HCT116 (cell line): Measurements from ENCODE around the gene TRIM50. TPM values are rescaled to one million over a fixed set of nuclear protein-coding genes. Genes with fewer than 3 reads are reported as not detected.
"Not testable (repeated sequence)": the region's sequence is repeated elsewhere in the genome, so short reads cannot be mapped to it uniquely, and the experiment has no call there.

Experiments used
- ATAC-seq: fragments of 200-7000 bp; cut with Tn5 transposase; 2 replicates; pipeline ENCODE4 v1.9.1; 2020; ENCODE audit warnings: mild to moderate bottlenecking, moderate library complexity
- BruUV-seq: library from RNA; stranded (reverse); fragments of 400-500 nt; replicated peaks from 2 replicates; lab custom pipeline; 2021; lab: Mats Ljungman, UMichigan
- CTCF ChIA-PET: fragments of 300-600 bp; sonication (Branson Sonifier 250); formaldehyde crosslinking; loops from one replicate; lab custom pipeline; 2021; ENCODE audit warnings: antibody characterized with exemption; lab: Charles Lee
- POLR2A ChIA-PET: fragments of 300-600, 350-600 bp; sonication (Branson Sonifier 250); formaldehyde crosslinking; loops from one replicate; lab custom pipeline; 2021; ENCODE audit warnings: antibody characterized with exemption; lab: Charles Lee
- RAD21 ChIA-PET, 2 experiments: fragments of 300-600 bp; sonication (Branson Sonifier 250); formaldehyde crosslinking; loops; one replicate each; lab custom pipeline; 2023; ENCODE audit warnings: low total read pairs in 2 of 2; ENCODE audit not compliant: uncharacterized antibody in 2 of 2, unreplicated experiment in 2 of 2, low non-redundant PET in 1 of 2; lab: Charles Lee
- DNase-seq: peaks from one replicate; pipeline ENCODE4 v3.0.0-alpha.2; 2010; ENCODE audit warnings: low read depth, low spot score
- H2AFZ ChIP-seq: fragments of 200-600 bp; shearing (Covaris generic), sonication (generic); 2 replicates; pipeline ENCODE4 v1.6.1; 2017; ENCODE audit warnings: low read depth, mixed run types, mixed read lengths, antibody characterized with exemption, low read length; ENCODE audit not compliant: poor library complexity, severe bottlenecking
- H3K27ac ChIP-seq: 2 replicates; pipeline ENCODE4 v1.5.1; 2012; ENCODE audit warnings: low read depth, low read length
- H3K27me3 ChIP-seq: fragments of 200-600 bp; sonication (generic); 2 replicates; pipeline ENCODE4 v1.6.1; 2016; ENCODE audit warnings: mixed run types, low read length, mixed read lengths; ENCODE audit not compliant: insufficient read depth
- H3K36me3 ChIP-seq, 2 experiments: fragments of 200-500 bp in 1 of 2; fragments of 200-600 bp in 1 of 2; sonication (Bioruptor generic) in 1 of 2; sonication (generic) in 1 of 2; 2 replicates each; pipeline versions ENCODE4 v1.5.1 to v1.6.1; 2014 to 2016; ENCODE audit warnings: low read length in 2 of 2, inconsistent platforms in 1 of 2, mixed read lengths in 1 of 2, mixed run types in 1 of 2; ENCODE audit not compliant: insufficient read depth in 2 of 2, control insufficient read depth in 1 of 2
- H3K4me1 ChIP-seq, 2 experiments: fragments of 200-600 bp in 1 of 2; sonication (generic) in 1 of 2; 2 replicates each; pipeline versions ENCODE4 v1.5.1 to v1.6.1; 2012 to 2017; ENCODE audit warnings: low read length in 2 of 2, inconsistent platforms in 1 of 2, mild to moderate bottlenecking in 1 of 2, mixed read lengths in 1 of 2, mixed run types in 1 of 2, moderate library complexity in 1 of 2; ENCODE audit not compliant: insufficient read depth in 2 of 2, control insufficient read depth in 1 of 2
- H3K4me2 ChIP-seq: fragments of 200-600 bp; sonication (generic); 2 replicates; pipeline ENCODE4 v1.6.1; 2017; ENCODE audit warnings: mixed run types, low read length, mixed read lengths
- H3K4me3 ChIP-seq, 2 experiments: fragments of 200-600 bp in 1 of 2; sonication (generic) in 1 of 2; replicated peaks in 1 of 2; 2 replicates each; pipeline ENCODE4 v1.5.1; 2011 to 2016; ENCODE audit warnings: low read length in 2 of 2, control low read depth in 1 of 2, low read depth in 1 of 2, mild to moderate bottlenecking in 1 of 2, mixed read lengths in 1 of 2, mixed run types in 1 of 2
- H3K79me2 ChIP-seq: fragments of 200-600 bp; sonication (generic); 2 replicates; pipeline ENCODE4 v1.6.1; 2017; ENCODE audit warnings: mild to moderate bottlenecking, mixed run types, low read length, moderate library complexity, mixed read lengths; ENCODE audit not compliant: insufficient read depth
- H3K9ac ChIP-seq: fragments of 200-600 bp; sonication (generic); 2 replicates; pipeline ENCODE4 v1.6.1; 2016; ENCODE audit warnings: low read length, mixed read lengths
- H3K9me2 ChIP-seq: fragments of 200-600 bp; sonication (generic), shearing (Covaris generic); 2 replicates; pipeline ENCODE4 v1.6.1; 2017; ENCODE audit warnings: mixed run types, mild to moderate bottlenecking, moderate library complexity; ENCODE audit not compliant: insufficient read depth
- H3K9me3 ChIP-seq, 2 experiments: fragments of 200-500 bp in 1 of 2; fragments of 200-600 bp in 1 of 2; sonication (Bioruptor generic) in 1 of 2; sonication (generic) in 1 of 2; 2 replicates each; pipeline ENCODE4 v1.6.1; 2014 to 2017; ENCODE audit warnings: low read length in 2 of 2, mixed read lengths in 2 of 2, inconsistent platforms in 1 of 2, low read depth in 1 of 2, mild to moderate bottlenecking in 1 of 2, mixed run types in 1 of 2, moderate library complexity in 1 of 2; ENCODE audit not compliant: control insufficient read depth in 1 of 2, insufficient read depth in 1 of 2
- H4K20me1 ChIP-seq: fragments of 200-600 bp; sonication (generic), shearing (Covaris generic); 2 replicates; pipeline ENCODE4 v1.6.1; 2017; ENCODE audit warnings: mixed run types, mild to moderate bottlenecking, moderate library complexity; ENCODE audit not compliant: insufficient read depth
- intact Hi-C: fragments of 100-400 bp; cut with micrococcal nuclease; formaldehyde crosslinking; loops from 2 replicates; pipeline ENCODE4 v1.10.0; 2022
- total RNA-seq: library from RNA; stranded (reverse); gene quantifications from one replicate; pipeline ENCODE4 v1.2.1, GENCODE V29; 2021; ENCODE audit not compliant: unreplicated experiment

TRIM50 gene
- total RNA-seq, 1 experiment from 2014 or later, result not detected

GRCh38 chr7:73327449-73327848 lies 433 bp downstream of the TRIM50 start:
- BruUV-seq, H3K27me3 ChIP-seq, RAD21 ChIA-PET: not testable (repeated sequence)

GRCh38 chr7:73325424-73325823 lies 2.5 kb downstream of the TRIM50 start:
- H3K9ac ChIP-seq, ATAC-seq, POLR2A ChIA-PET, RAD21 ChIA-PET, BruUV-seq, H2AFZ ChIP-seq, H3K27ac ChIP-seq, H3K9me3 ChIP-seq, H3K36me3 ChIP-seq, H4K20me1 ChIP-seq, H3K4me2 ChIP-seq, H3K79me2 ChIP-seq, DNase-seq, H3K27me3 ChIP-seq, H3K4me3 ChIP-seq, H3K9me2 ChIP-seq: not testable (repeated sequence)
- intact Hi-C loops, result loop anchor here (10.0 kb wide), 1 partner anchor 409 kb away; the partner anchor contains the start of gene ABHD11
- H3K4me1 ChIP-seq, result peaks cover 0 to 11% of the 10 kb centered on the region in 2 experiments; a peak in 2 of 4 replicates
- CTCF ChIA-PET, result interaction anchor here (1.5 kb wide), 1 partner anchor 17 kb away, joined by 5 read pairs; no protein-coding TSS in a partner anchor

More at GRCh38 chr7:73327449-73327848, 433 bp downstream of the TRIM50 start:
- H2AFZ ChIP-seq, H3K9me2 ChIP-seq, H3K4me2 ChIP-seq, H3K9ac ChIP-seq, DNase-seq, POLR2A ChIA-PET, ATAC-seq, H3K27ac ChIP-seq, H3K9me3 ChIP-seq, H3K36me3 ChIP-seq, H3K79me2 ChIP-seq, H4K20me1 ChIP-seq, H3K4me3 ChIP-seq: not testable (repeated sequence)
- peaks cover 0 to 11% of the 10 kb centered on the region in 2 experiments; a peak in 2 of 4 replicates for H3K4me1 ChIP-seq
- intact Hi-C loops, result loop anchor here (10.0 kb wide), 1 partner anchor 407 kb away; the partner anchor contains the start of gene ABHD11
- CTCF ChIA-PET, result interaction anchor here (1.1 kb wide), 1 partner anchor 125 kb away, joined by 6 read pairs; no protein-coding TSS in a partner anchor
